Endothelial cell of umbilical vein (primary cell): Measurements from ENCODE around the gene CCDC117. TPM values are rescaled to one million over a fixed set of nuclear protein-coding genes. Genes with fewer than 3 reads are reported as not detected.

Experiments
- BruUV-seq: library from RNA; stranded (reverse); fragments of 400-500 nt; replicated peaks from 2 replicates; lab custom pipeline; 2021; lab: Mats Ljungman, UMichigan
- CTCF ChIA-PET: fragments of 300-600, 350-600 bp; sonication (Branson Sonifier 250); formaldehyde crosslinking; loops from one replicate; lab custom pipeline; 2021; ENCODE audit warnings: antibody characterized with exemption, inconsistent platforms; lab: Charles Lee
- POLR2A ChIA-PET: fragments of 300-600, 350-600 bp; sonication (Branson Sonifier 250); formaldehyde crosslinking; loops from one replicate; lab custom pipeline; 2021; ENCODE audit warnings: antibody characterized with exemption, inconsistent platforms; lab: Charles Lee
- DNase-seq: peaks from one replicate; pipeline ENCODE4 v3.0.0-alpha.2; 2011; ENCODE audit warnings: low read depth, low spot score
- FAIRE-seq: peaks from 2 replicates; lab custom pipeline; 2011; peaks lifted over from hg19 to GRCh38; lab: Jason Lieb, UNC
- H2AFZ ChIP-seq: 2 replicates; pipeline ENCODE4 v1.6.0; 2012; ENCODE audit warnings: low read depth, low read length, control low read depth, inconsistent platforms
- H3K27ac ChIP-seq: 2 replicates; pipeline ENCODE4 v1.5.1; 2011; ENCODE audit warnings: low read depth, mild to moderate bottlenecking, control low read depth, low read length, moderate library complexity; ENCODE audit not compliant: insufficient read depth
- H3K27me3 ChIP-seq, 2 experiments: 2 replicates each; pipeline versions ENCODE4 v1.6.0 to v1.6.1; 2011; ENCODE audit warnings: low read length in 2 of 2, mixed read lengths in 1 of 2; ENCODE audit not compliant: control insufficient read depth in 2 of 2, insufficient read depth in 2 of 2
- H3K36me3 ChIP-seq, 2 experiments: 2 replicates in 1 of 2; 3 replicates in 1 of 2; pipeline ENCODE4 v1.5.1; 2011; ENCODE audit warnings: low read length in 2 of 2, mild to moderate bottlenecking in 1 of 2, moderate library complexity in 1 of 2; ENCODE audit not compliant: control insufficient read depth in 2 of 2, insufficient read depth in 2 of 2; ENCODE audit errors: extremely low read depth in 1 of 2
- H3K4me1 ChIP-seq: 3 replicates; pipeline ENCODE4 v1.5.1; 2011; ENCODE audit warnings: mild to moderate bottlenecking, low read length; ENCODE audit not compliant: control insufficient read depth, insufficient read depth; ENCODE audit errors: extremely low read depth
- H3K4me2 ChIP-seq: 2 replicates; pipeline ENCODE4 v1.6.1; 2011; ENCODE audit warnings: low read length, control low read depth, mixed read lengths; ENCODE audit not compliant: insufficient read depth
- H3K4me3 ChIP-seq, 3 experiments: fragments of 200-600 bp in 1 of 3; sonication (generic), shearing (Covaris generic) in 1 of 3; replicated peaks in 1 of 3; 2 replicates each; pipeline ENCODE4 v1.5.1; 2011 to 2016; ENCODE audit warnings: control low read depth in 3 of 3, low read length in 3 of 3, mild to moderate bottlenecking in 2 of 3, inconsistent platforms in 1 of 3, low read depth in 1 of 3, moderate library complexity in 1 of 3; ENCODE audit not compliant: insufficient read depth in 1 of 3
- H3K79me2 ChIP-seq: 2 replicates; pipeline ENCODE4 v1.6.0; 2012; ENCODE audit warnings: low read length, inconsistent platforms; ENCODE audit not compliant: control insufficient read depth, insufficient read depth
- H3K9ac ChIP-seq: replicated peaks from 2 replicates; pipeline ENCODE3; 2011; ENCODE audit warnings: low read length, control low read depth; ENCODE audit not compliant: insufficient read depth; ENCODE audit errors: extremely low read depth
- H3K9me1 ChIP-seq: replicated peaks from 3 replicates; pipeline ENCODE4 v1.6.0; 2011; ENCODE audit warnings: mild to moderate bottlenecking, low read length; ENCODE audit not compliant: control insufficient read depth, insufficient read depth; ENCODE audit errors: extremely low read depth
- H3K9me3 ChIP-seq: replicated peaks from 2 replicates; pipeline ENCODE4 v1.5.1; 2012; ENCODE audit warnings: low read length, inconsistent platforms; ENCODE audit not compliant: control insufficient read depth, insufficient read depth
- H4K20me1 ChIP-seq: replicated peaks from 2 replicates; pipeline ENCODE3; 2011; ENCODE audit warnings: mild to moderate bottlenecking, low read length; ENCODE audit not compliant: control insufficient read depth, insufficient read depth; ENCODE audit errors: extremely low read depth
- CTCF ChIP-seq, 2 donors: IDR thresholded peaks; 1 replicate in 1 of 2; 2 replicates in 1 of 2; pipeline ENCODE4 v1.5.1; 2011; ENCODE audit warnings: low read length in 2 of 2, mild to moderate bottlenecking in 2 of 2, moderate library complexity in 2 of 2, control low read depth in 1 of 2, inconsistent platforms in 1 of 2, low read depth in 1 of 2; ENCODE audit not compliant: insufficient read depth in 1 of 2; ENCODE audit errors: extremely low read depth in 1 of 2
- EZH2 ChIP-seq: IDR thresholded peaks from 2 replicates; pipeline ENCODE4 v1.6.1; 2012; ENCODE audit warnings: borderline replicate concordance, low read depth, mild to moderate bottlenecking, moderate library complexity, low read length, inconsistent platforms; ENCODE audit not compliant: severe bottlenecking
- FOS ChIP-seq: IDR thresholded peaks from 2 replicates; pipeline ENCODE4 v1.6.1; 2011; ENCODE audit warnings: mild to moderate bottlenecking, low read length, moderate library complexity, borderline replicate concordance; ENCODE audit not compliant: insufficient read depth
- GATA2 ChIP-seq: IDR thresholded peaks from 2 replicates; pipeline ENCODE4 v1.7.0; 2011; ENCODE audit warnings: low read depth, mild to moderate bottlenecking, moderate library complexity, mixed read lengths, low read length; ENCODE audit not compliant: insufficient read length, insufficient read depth
- JUN ChIP-seq: IDR thresholded peaks from 2 replicates; pipeline ENCODE4 v1.6.1; 2011; ENCODE audit warnings: borderline replicate concordance, low read depth; ENCODE audit not compliant: insufficient read length, insufficient read depth
- MAX ChIP-seq: IDR thresholded peaks from 2 replicates; pipeline ENCODE4 v1.6.1; 2011; ENCODE audit not compliant: insufficient read depth, insufficient read length
- MYC ChIP-seq: IDR thresholded peaks from one replicate; pipeline ENCODE4 v1.6.1; 2011; ENCODE audit warnings: mild to moderate bottlenecking, low read depth, low read length
- POLR2A ChIP-seq: IDR thresholded peaks from 2 replicates; pipeline ENCODE4 v1.6.1; 2012; ENCODE audit warnings: low read depth, mild to moderate bottlenecking, control low read depth, low read length
- POLR2AphosphoS5 ChIP-seq: IDR thresholded peaks from 2 replicates; pipeline ENCODE4 v1.6.1; 2012; ENCODE audit warnings: low read depth, mild to moderate bottlenecking, control low read depth, low read length, moderate library complexity; ENCODE audit not compliant: insufficient read depth
- dilution Hi-C: fragments of 300-500 bp; cut with MboI; formaldehyde crosslinking; loops from one replicate; pipeline ENCODE4 v1.15.0; 2019; ENCODE audit warnings: low sequenced_read_pairs; ENCODE audit not compliant: extremely low pct_ligation_motif_present
- intact Hi-C: fragments of 100-400 bp; cut with micrococcal nuclease; formaldehyde crosslinking; loops from one replicate; pipeline ENCODE4 v1.10.0; 2022
- polyA plus RNA-seq, 4 experiments: library from polyadenylated mRNA; depleted of rRNA in 3 of 4; stranded (reverse) in 3 of 4; unstranded in 1 of 4; fragments of >200 nt; gene quantifications; 2 replicates each; pipeline versions ENCODE4 v1.2.1 to v1.2.3, GENCODE V29; 2011 to 2012; ENCODE audit warnings: missing spikeins in 1 of 4
- total RNA-seq: library from RNA; stranded (reverse); gene quantifications from 2 replicates; pipeline ENCODE4 v1.2.3, GENCODE V29; 2021

The CCDC117 gene
- total and polyA plus RNA-seq, 2 donors (not counting 3 experiments of a cell fraction or from before 2014, with no cell fraction given): 5.5 to 23.3 TPM

GRCh38 chr22:28736301-28737155, 36.0 kb upstream of the CCDC117 start:
- no peak overlapping the region for H3K27ac ChIP-seq
- H3K4me3 ChIP-seq: no peak overlapping the region
- no peak overlapping the region for H2AFZ ChIP-seq
- no peak for FAIRE-seq
- no peak overlapping the region for H3K4me2 ChIP-seq
- no peaks in the 10 kb centered on the region for H3K9me1 ChIP-seq
- ChIA-PET POLR2A (no interaction called here), CTCF (no interaction called here)
- TF ChIP-seq MAX: no peak
- no peak for TF ChIP-seq JUN
- TF ChIP-seq EZH2: no peak
- TF ChIP-seq CTCF (IDR thresholded peaks at IDR 0.05; ENCODE audit: extremely low read depth in 1 of 2, insufficient read depth in 1 of 2, low read depth in 1 of 2, low read length in 2 of 2): no peak
- no peak for TF ChIP-seq FOS
- TF ChIP-seq MYC: no peak
- no peak for TF ChIP-seq POLR2AphosphoS5
- TF ChIP-seq POLR2A: no peak
- TF ChIP-seq GATA2: no peak
- no peak overlapping the region for H3K9ac ChIP-seq
- H3K27me3 ChIP-seq: no peaks in the 10 kb centered on the region
- dilution Hi-C loops: no loop called here
- no peak for DNase-seq
- peaks cover 4% of the 10 kb centered on the region for H3K79me2 ChIP-seq
- peaks cover 6% of the 10 kb centered on the region for H3K4me1 ChIP-seq
- H3K9me3 ChIP-seq: no peaks in the 10 kb centered on the region
- no peaks in the 10 kb centered on the region for H4K20me1 ChIP-seq
- no peaks in the 10 kb centered on the region for H3K36me3 ChIP-seq
- BruUV-seq: no TSS peak
- intact Hi-C loops: no loop called here
